Measurements from ENCODE around the gene SYCP2.

Gene SYCP2

GRCh38 chr20:59825944-59826759, 107.3 kb downstream of the SYCP2 start:
- H2AFZ ChIP-seq (ENCODE audit: low read length) = no peak overlapping the region
- H3K9me3 ChIP-seq (replicated peaks; ENCODE audit: insufficient read depth, low read length) = no peaks in the 10 kb centered on the region
- H4K20me1 ChIP-seq (ENCODE audit: insufficient read depth, low read length) = no peaks in the 10 kb centered on the region
- no peak overlapping the region for H3K27ac ChIP-seq (ENCODE audit: low read length)
- TF ChIP-seq EZH2phosphoT487 (IDR thresholded peaks at IDR 0.05; ENCODE audit: low read length) (no peak), EZH2 (optimal IDR thresholded peaks at IDR 0.05; ENCODE audit: low read depth, low read length) (no peak)
- TF ChIP-seq, protein P1, sequence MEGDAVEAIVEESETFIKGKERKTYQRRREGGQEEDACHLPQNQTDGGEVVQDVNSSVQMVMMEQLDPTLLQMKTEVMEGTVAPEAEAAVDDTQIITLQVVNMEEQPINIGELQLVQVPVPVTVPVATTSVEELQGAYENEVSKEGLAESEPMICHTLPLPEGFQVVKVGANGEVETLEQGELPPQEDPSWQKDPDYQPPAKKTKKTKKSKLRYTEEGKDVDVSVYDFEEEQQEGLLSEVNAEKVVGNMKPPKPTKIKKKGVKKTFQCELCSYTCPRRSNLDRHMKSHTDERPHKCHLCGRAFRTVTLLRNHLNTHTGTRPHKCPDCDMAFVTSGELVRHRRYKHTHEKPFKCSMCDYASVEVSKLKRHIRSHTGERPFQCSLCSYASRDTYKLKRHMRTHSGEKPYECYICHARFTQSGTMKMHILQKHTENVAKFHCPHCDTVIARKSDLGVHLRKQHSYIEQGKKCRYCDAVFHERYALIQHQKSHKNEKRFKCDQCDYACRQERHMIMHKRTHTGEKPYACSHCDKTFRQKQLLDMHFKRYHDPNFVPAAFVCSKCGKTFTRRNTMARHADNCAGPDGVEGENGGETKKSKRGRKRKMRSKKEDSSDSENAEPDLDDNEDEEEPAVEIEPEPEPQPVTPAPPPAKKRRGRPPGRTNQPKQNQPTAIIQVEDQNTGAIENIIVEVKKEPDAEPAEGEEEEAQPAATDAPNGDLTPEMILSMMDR (IDR thresholded peaks at IDR 0.05; ENCODE audit: low read length) = no peak
- H3K9ac ChIP-seq (ENCODE audit: low read length) = no peak overlapping the region
- H3K4me2 ChIP-seq (ENCODE audit: low read depth, low read length) = no peak overlapping the region
- H3F3A ChIP-seq (ENCODE audit: insufficient read depth, low read length) = no peaks in the 10 kb centered on the region
- no peak for DNase-seq
- no peaks in the 10 kb centered on the region for H3K79me2 ChIP-seq (ENCODE audit: low read length)
- H3K27me3 ChIP-seq (replicated peaks; ENCODE audit: insufficient read depth, low read length) = peaks cover 42% of the 10 kb centered on the region; the same call in 1 of the 2 replicates
- no peaks in the 10 kb centered on the region for H3K36me3 ChIP-seq (replicated peaks; ENCODE audit: insufficient read depth, low read length)
- H3K4me3 ChIP-seq (ENCODE audit: low read length) = no peak overlapping the region
- no peaks in the 10 kb centered on the region for H3K9me2 ChIP-seq (replicated peaks; ENCODE audit: insufficient read depth, low read length)
- H3K4me1 ChIP-seq (ENCODE audit: low read length) = no peaks in the 10 kb centered on the region

DNA sequence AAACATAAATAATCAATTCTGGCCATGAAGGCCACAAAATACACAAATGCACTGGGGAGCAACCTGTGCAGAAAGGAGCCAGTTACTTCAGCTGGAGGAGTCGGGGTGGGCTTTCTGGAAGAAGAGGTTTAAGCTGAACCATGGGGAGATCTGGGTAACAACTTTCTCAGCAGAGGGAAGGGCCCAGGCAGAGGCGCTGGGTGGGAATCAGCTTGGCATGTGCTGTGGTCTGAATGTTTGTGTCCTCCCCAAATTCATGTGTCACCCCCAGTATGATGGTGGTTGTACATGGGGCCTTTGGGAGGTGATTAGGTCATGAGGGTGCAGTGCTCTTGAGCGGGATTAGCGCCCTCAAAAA, 107.9 kb downstream of the SYCP2 start:
- Histone ChIP-seq H3K27ac (ENCODE audit: low read length) (no peak overlapping the region), H3K36me3 (replicated peaks; ENCODE audit: insufficient read depth, low read length) (no peaks in the 10 kb centered on the region), H3K4me1 (ENCODE audit: low read length) (no peaks in the 10 kb centered on the region), H3K9me3 (replicated peaks; ENCODE audit: insufficient read depth, low read length) (no peaks in the 10 kb centered on the region), H2AFZ (ENCODE audit: low read length) (no peak overlapping the region), H3K9me2 (replicated peaks; ENCODE audit: insufficient read depth, low read length) (no peaks in the 10 kb centered on the region), H4K20me1 (ENCODE audit: insufficient read depth, low read length) (no peaks in the 10 kb centered on the region), H3K4me3 (ENCODE audit: low read length) (no peak overlapping the region), H3K79me2 (ENCODE audit: low read length) (no peaks in the 10 kb centered on the region), H3K27me3 (replicated peaks; ENCODE audit: insufficient read depth, low read length) (peaks cover 45% of the 10 kb centered on the region; the same call in 1 of the 2 replicates), H3F3A (ENCODE audit: insufficient read depth, low read length) (no peaks in the 10 kb centered on the region), H3K9ac (ENCODE audit: low read length) (no peak overlapping the region), H3K4me2 (ENCODE audit: low read depth, low read length) (no peak overlapping the region)
- DNase-seq = no peak
- no peak for TF ChIP-seq EZH2 (optimal IDR thresholded peaks at IDR 0.05; ENCODE audit: low read depth, low read length)

- no peak overlapping the region for H3K4me2 ChIP-seq (ENCODE audit: low read depth, low read length)
- H4K20me1 ChIP-seq (ENCODE audit: insufficient read depth, low read length) = no peaks in the 10 kb centered on the region
- H3F3A ChIP-seq (ENCODE audit: insufficient read depth, low read length) = no peaks in the 10 kb centered on the region
- H3K27ac ChIP-seq (ENCODE audit: low read length) = no peak overlapping the region
- TF ChIP-seq, protein P1 (IDR thresholded peaks at IDR 0.05; ENCODE audit: low read length) = no peak
- no peak overlapping the region for H3K4me3 ChIP-seq (ENCODE audit: low read length)
- H3K9me2 ChIP-seq (replicated peaks; ENCODE audit: insufficient read depth, low read length) = no peaks in the 10 kb centered on the region
- DNase-seq = no peak
- H3K79me2 ChIP-seq (ENCODE audit: low read length) = no peaks in the 10 kb centered on the region
- no peak overlapping the region for H2AFZ ChIP-seq (ENCODE audit: low read length)
- no peaks in the 10 kb centered on the region for H3K9me3 ChIP-seq (replicated peaks; ENCODE audit: insufficient read depth, low read length)
- no peaks in the 10 kb centered on the region for H3K4me1 ChIP-seq (ENCODE audit: low read length)
- H3K36me3 ChIP-seq (replicated peaks; ENCODE audit: insufficient read depth, low read length) = no peaks in the 10 kb centered on the region
- peaks cover 45% of the 10 kb centered on the region; the same call in 1 of the 2 replicates for H3K27me3 ChIP-seq (replicated peaks; ENCODE audit: insufficient read depth, low read length)
- no peak overlapping the region for H3K9ac ChIP-seq (ENCODE audit: low read length)
These were observed 108.5 kb downstream of the SYCP2 start for GRCh38 chr20:59824711-59825562.
